NB4 (cell line): ENCODE results near the gene TRAF3.

Source experiments
- CTCF ChIP-seq: IDR thresholded peaks from one replicate; pipeline ENCODE4 v1.5.1; 2012; ENCODE audit warnings: low read depth, low read length
- MAX ChIP-seq: IDR thresholded peaks from 2 replicates; pipeline ENCODE4 v1.6.1; 2011; ENCODE audit warnings: low read depth, low read length
- POLR2A ChIP-seq: IDR thresholded peaks from 2 replicates; pipeline ENCODE4 v1.6.1; 2011; ENCODE audit warnings: mild to moderate bottlenecking; ENCODE audit not compliant: insufficient read length; ENCODE audit errors: extremely low read depth

- TF ChIP-seq POLR2A (no peak), CTCF (no peak), MAX (peak; percentile 28; the same call in 1 of the 2 replicates)
Measured at GRCh38 chr14:102927878-102928411, 150.7 kb downstream of the TRAF3 start.
